ENCODE measurements around the gene KIAA0513. TPM values are rescaled to one million over a fixed set of nuclear protein-coding genes. Genes with fewer than 3 reads are reported as not detected.

Gene KIAA0513
- total and polyA plus RNA-seq, 9 donors: 2.8 to 12.8 (median 7.1) TPM

DNA sequence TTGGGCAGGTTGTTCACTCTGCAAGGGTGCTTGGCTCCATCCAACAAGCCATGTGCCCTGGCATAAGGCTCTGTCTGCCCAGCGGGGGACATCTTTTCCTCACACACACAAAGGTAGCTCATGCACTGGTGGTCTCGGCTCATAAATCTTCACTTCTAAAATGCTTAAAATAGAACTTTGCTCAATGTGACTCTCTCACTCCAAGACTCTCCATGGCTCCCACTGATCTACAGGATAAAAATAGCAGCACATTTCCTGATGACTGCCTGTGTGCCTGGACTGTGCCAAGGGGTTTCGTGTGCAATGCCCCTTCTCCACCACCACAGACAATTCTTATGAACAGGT is 99.8 kb downstream of the KIAA0513 start:
- Histone ChIP-seq H3K4me3 (no peak overlapping the region), H3K4me1 (ENCODE audit: insufficient read depth) (peaks cover 13% of the 10 kb centered on the region), H3K9me3 (no peaks in the 10 kb centered on the region), H3K27ac (no peak overlapping the region), H3K36me3 (no peaks in the 10 kb centered on the region), H3K27me3 (no peaks in the 10 kb centered on the region)
- DNase-seq: no peak
- TF ChIP-seq POLR2A (IDR thresholded peaks at IDR 0.05) (no peak), EP300 (IDR thresholded peaks at IDR 0.05) (no peak)
- TF ChIP-seq, protein P1, sequence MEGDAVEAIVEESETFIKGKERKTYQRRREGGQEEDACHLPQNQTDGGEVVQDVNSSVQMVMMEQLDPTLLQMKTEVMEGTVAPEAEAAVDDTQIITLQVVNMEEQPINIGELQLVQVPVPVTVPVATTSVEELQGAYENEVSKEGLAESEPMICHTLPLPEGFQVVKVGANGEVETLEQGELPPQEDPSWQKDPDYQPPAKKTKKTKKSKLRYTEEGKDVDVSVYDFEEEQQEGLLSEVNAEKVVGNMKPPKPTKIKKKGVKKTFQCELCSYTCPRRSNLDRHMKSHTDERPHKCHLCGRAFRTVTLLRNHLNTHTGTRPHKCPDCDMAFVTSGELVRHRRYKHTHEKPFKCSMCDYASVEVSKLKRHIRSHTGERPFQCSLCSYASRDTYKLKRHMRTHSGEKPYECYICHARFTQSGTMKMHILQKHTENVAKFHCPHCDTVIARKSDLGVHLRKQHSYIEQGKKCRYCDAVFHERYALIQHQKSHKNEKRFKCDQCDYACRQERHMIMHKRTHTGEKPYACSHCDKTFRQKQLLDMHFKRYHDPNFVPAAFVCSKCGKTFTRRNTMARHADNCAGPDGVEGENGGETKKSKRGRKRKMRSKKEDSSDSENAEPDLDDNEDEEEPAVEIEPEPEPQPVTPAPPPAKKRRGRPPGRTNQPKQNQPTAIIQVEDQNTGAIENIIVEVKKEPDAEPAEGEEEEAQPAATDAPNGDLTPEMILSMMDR (IDR thresholded peaks at IDR 0.05): no peak
- intact Hi-C loops (cut with DNase I): loop anchor here in 2 of 4 donors (5.0 to 10.0 kb wide), 2 partner anchors 45 to 47 kb away; no protein-coding TSS in a partner anchor
- 70 to 81% (median 75%) methylated on average over 3 of the region's 3 CpGs for WGBS, 3 donors

DNA sequence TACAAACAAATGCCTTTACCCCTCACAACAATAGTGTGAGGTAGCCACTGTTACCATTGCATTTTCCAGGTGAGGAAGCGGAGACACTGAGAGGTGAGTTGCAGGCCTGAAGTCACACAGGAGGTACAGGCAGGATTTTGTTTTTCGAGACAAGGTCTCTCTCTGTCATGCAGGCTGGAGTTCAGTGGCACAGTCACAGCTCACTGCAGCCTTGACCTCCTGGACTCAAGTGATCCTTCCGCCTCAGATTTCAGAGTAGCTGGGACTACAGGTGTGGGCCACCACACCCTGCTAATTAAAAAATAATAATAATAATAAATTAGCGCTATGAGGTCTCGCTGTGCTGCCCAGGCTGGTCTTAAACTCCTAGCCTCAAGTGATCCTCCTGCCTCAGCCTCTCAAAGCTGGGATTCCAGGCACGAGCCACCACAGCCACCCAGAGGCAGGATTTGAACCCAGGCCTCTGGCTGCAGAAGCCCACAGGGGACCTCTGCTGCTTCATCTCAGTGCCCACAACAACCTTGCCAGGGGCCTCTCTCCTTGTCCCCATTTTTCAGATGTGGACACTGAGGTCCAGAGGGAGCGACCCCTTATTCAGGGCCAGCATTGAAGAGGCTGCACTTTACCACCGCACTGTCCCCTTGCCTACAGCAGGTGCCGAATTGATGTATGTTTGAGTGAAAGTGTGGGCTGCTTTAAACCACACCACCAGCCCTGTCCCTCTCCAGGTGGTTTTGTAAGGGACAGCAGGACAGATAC is 100.7 kb downstream of the KIAA0513 start:
- 79 to 94% (median 91%) methylated on average over 9 of the region's 9 CpGs for WGBS, 3 donors
- Histone ChIP-seq H3K4me1 (ENCODE audit: insufficient read depth) (peaks cover 13% of the 10 kb centered on the region), H3K9me3 (no peaks in the 10 kb centered on the region), H3K27me3 (no peaks in the 10 kb centered on the region), H3K36me3 (no peaks in the 10 kb centered on the region), H3K4me3 (no peak overlapping the region), H3K27ac (no peak overlapping the region)
- intact Hi-C loops (cut with DNase I): loop anchor here in 2 of 4 donors (5.0 to 10.0 kb wide), 2 partner anchors 44 to 47 kb away; no protein-coding TSS in a partner anchor
- TF ChIP-seq POLR2A (IDR thresholded peaks at IDR 0.05) (no peak), EP300 (IDR thresholded peaks at IDR 0.05) (no peak)
- TF ChIP-seq, protein P1 (IDR thresholded peaks at IDR 0.05): no peak
- no peak for DNase-seq

DNA sequence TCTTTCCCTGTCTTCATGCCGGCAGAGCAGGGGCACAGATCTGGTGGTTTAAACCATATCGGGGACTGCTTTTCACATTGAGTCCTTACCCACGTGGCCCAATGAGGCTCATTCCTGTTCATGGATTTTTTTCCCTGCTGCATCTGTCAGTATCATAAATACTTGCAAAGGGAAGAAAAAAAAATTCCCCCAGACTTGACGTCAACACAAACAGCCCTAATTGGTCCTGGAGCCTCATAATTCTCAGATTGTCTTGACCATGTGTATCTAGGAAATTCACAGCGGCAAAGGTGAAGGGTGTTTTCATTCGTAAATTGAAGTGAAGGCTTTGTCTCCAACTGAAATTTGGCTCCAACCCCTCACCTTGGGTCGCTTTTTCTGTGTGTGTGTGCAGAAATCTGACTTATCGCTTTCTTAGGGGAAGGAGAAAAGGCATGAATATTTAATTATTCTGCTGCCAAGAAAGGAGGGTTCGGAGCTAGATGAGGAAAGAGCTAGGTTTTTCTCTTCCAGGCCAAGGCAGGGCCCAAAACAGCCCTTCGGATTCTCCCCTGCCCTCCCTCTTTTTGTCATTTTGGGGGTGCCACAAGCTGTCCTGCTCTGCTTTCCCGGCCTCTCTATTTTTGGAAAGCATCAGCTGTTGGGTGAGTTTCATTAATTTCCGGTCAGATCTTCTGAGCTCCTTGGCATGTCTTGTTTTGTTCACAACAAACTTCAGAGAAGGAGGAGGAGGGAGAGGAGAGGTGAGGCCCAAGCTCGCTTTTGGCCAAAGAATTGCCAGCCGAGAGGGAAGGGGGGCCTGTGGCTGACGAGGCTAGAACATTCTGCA is 102.5 kb downstream of the KIAA0513 start:
- intact Hi-C loops (cut with DNase I): loop anchor here (1.0 to 10.0 kb wide), 5 partner anchors 42 to 107 kb away; no protein-coding TSS in a partner anchor
- no peaks in the 10 kb centered on the region for H3K27me3 ChIP-seq
- H3K36me3 ChIP-seq: no peaks in the 10 kb centered on the region
- no peaks in the 10 kb centered on the region for H3K9me3 ChIP-seq
- WGBS, 3 donors: 8 to 11% (median 9%) methylated on average over 15 of the region's 15 CpGs
- peak in 4 of 5 donors; percentile 60 to 72 (median 63) for DNase-seq
- TF ChIP-seq, protein P1 (IDR thresholded peaks at IDR 0.05): no peak
- TF ChIP-seq POLR2A (IDR thresholded peaks at IDR 0.05): no peak
- TF ChIP-seq EP300 (IDR thresholded peaks at IDR 0.05): no peak
- H3K4me3 ChIP-seq: no peak overlapping the region
- peak overlapping the region; percentile 74 to 90 for H3K27ac ChIP-seq
- H3K4me1 ChIP-seq (ENCODE audit: insufficient read depth): peaks cover 13% of the 10 kb centered on the region

DNA sequence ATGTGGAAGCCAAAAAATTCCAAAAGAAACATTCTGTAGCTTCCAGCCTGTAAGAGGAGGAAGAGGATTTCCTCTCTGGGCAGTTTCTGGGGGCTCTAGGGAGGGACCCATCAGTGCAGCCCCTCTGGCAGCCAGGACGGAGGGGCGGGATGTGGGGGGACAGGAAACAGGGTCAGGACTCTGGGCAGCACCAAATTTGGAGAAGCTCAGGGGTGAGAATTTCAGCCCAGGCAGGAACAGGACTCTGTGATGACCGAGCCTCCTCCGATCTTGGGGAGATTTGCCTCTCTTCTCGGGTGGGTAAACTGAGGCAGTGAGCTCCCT is 103.1 kb downstream of the KIAA0513 start:
- intact Hi-C loops (cut with DNase I): loop anchor here in 3 of 4 donors (1.0 to 10.0 kb wide), 3 partner anchors 98 to 107 kb away; no protein-coding TSS in a partner anchor
- Histone ChIP-seq H3K27me3 (no peaks in the 10 kb centered on the region), H3K27ac (peak overlapping the region; percentile 74 to 90), H3K4me3 (no peak overlapping the region), H3K4me1 (ENCODE audit: insufficient read depth) (peaks cover 13% of the 10 kb centered on the region), H3K9me3 (no peaks in the 10 kb centered on the region), H3K36me3 (no peaks in the 10 kb centered on the region)
- no peak for TF ChIP-seq POLR2A (IDR thresholded peaks at IDR 0.05)
- TF ChIP-seq, protein P1 (IDR thresholded peaks at IDR 0.05): no peak
- TF ChIP-seq EP300 (IDR thresholded peaks at IDR 0.05): no peak
- no peak for DNase-seq
- 24 to 27% (median 27%) methylated on average over 5 of the region's 5 CpGs for WGBS, 3 donors
